ENCODE results near the gene PIGU.

- TF ChIP-seq CTCF (IDR thresholded peaks at IDR 0.05; ENCODE audit: insufficient read depth, low read length, poor library complexity, severe bottlenecking), result no peak
- no peak for TF ChIP-seq EZH2phosphoT487 (conservative IDR thresholded peaks at IDR 0.05; ENCODE audit: low read length)
These were observed 14.9 kb upstream of the PIGU start for GRCh38 chr20:34691838-34692237.
